HG02852 (cell line): ENCODE results near the gene VKORC1L1.
"Not testable (repeated sequence)": the region's sequence is repeated elsewhere in the genome, so short reads cannot be mapped to it uniquely, and the experiment has no call there.

Experiments
- ATAC-seq: cut with Tn5 transposase; IDR thresholded peaks from one replicate; pipeline ENCODE4 v1.9.1; 2021; ENCODE audit warnings: mild to moderate bottlenecking, moderate library complexity; ENCODE audit not compliant: unreplicated experiment

Gene VKORC1L1

DNA sequence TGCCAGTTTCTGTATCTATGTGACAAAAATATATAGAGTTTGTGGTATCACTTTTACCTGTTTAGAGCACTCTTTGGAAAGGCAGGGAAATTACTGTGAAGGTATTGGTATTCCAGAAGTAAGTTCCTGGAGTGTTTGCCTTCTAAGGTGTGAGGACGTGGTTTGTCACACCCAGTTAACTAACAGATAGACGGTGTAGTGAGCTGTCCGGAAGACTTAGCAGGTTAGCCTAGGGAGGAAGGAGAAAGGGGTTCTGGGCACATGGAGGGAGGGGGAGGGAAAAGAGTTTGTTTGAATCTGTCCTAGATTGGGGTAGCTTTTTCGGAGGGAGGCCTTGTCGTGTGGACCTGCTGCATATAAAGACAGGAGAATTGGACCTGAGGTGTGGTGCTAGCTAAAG lies 7.4 kb downstream of the VKORC1L1 start:
- not testable (repeated sequence) for ATAC-seq

DNA sequence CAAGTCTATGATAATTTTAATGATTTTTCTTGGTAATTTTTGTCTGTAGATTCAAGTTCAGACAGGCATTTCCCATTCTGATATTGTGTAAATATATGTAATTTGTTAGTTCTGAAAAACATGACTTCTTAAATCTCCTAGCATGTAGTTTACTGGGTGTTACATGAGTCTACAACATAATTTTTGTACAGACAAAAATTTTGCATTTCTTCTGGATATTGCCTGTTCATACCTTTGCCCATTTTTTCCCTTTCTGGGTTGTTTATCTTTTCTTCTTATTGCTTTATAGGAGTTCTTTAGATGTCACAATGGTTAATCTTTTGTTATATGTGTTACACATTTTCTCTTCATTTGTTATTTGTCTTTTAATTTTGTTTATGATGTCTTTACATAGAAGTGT lies 12.1 kb downstream of the VKORC1L1 start:
- ATAC-seq, result not testable (repeated sequence)

- not testable (repeated sequence) for ATAC-seq
These were observed 12.7 kb downstream of the VKORC1L1 start for GRCh38 chr7:65885533-65885932.

DNA sequence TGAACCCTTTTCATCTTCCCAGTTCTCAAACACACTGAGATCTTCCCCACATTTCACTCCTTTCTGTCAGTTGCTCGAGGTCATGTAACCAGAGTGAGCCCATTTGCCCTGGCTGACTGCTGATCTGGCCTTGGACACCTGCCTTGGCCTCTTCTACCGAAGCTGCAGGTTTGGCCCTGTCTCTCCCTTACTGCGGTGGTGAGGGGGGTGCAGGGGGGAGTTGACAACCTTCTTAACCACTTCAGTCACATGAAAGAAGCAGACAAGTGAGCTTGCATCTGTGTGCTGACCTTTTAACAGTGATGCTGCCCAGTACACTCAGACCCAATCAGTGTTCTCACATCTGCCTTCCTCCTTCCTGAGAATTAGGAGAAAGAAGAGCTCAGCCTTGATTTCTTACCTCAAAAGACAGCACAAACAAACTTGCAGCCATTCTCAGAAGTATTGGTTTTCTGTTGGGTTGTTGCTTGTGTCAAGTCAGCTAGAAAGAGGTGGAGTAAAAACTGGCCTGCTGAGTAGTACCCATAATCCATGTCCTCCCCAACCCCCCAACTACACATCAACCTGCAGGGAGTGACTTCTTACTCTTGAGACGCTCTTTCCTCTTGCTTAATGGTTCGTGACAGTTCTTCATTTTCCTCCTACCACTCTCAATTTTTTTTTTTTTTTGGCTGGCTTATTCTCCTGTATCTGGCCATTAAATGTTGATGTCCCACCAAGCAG lies 15.7 kb downstream of the VKORC1L1 start:
- ATAC-seq, result not testable (repeated sequence)

DNA sequence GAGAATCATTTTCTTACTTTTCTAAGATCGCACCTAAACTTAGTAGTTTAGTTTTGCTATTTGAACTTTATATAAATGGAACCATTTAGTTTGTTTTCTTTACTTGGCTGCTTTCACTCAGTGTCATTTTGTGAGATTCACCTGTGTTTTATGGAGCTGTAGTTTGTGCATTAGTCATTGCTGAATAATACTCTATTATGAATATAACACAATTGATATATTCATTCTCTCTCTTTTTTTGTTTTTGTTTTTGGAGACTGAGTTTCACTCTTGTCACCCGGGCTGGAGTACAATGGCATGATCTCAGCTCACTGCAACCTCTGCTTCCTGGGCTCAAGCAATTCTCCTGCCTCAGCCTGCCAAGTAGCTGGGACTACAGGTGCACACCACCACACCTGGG lies 16.8 kb downstream of the VKORC1L1 start:
- not testable (repeated sequence) for ATAC-seq

GRCh38 chr7:65892161-65892560 lies 19.3 kb downstream of the VKORC1L1 start:
- ATAC-seq, result no peak

DNA sequence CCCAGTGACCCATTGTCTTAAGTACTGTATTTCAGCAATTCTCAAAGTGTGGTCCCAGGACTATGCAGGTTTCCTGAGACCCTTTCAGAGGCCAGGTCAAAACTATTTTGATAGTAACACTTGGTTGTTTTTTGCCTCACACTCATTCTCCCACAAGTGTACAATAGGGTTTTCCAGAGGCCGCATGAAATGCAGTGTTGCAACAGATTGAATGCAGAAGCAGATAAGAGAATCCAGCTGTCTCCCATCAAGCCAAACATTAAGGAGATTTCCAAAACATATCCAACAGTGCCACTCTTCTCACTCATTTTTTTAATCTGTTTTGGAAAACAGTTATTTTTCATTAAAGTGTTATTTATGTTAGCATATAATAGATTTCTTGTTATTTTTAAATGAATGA lies 20.0 kb downstream of the VKORC1L1 start:
- no peak for ATAC-seq

- ATAC-seq, result no peak
These were observed 23.5 kb downstream of the VKORC1L1 start for GRCh38 chr7:65896279-65896870.

DNA sequence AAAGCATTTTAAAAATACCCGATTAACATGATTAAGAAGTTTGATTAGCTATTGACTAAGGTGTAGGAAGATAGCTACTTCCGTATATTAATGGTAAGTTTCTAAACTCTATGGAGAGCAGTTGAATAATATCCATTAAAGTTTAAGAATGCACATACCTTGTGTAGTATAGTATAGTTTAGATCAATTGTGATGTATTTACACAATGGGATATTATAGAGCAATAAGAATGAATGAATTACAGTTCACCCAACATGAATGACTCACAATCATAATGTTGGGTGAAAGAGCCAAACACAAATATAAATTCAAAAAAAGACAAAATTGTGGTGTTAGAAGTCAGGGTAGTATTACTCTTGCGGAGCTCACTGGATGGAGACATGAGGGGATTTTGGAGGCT lies 24.4 kb downstream of the VKORC1L1 start:
- not testable (repeated sequence) for ATAC-seq

- ATAC-seq, result peak; percentile 66
These were observed 26.0 kb downstream of the VKORC1L1 start for GRCh38 chr7:65898677-65899447.

DNA sequence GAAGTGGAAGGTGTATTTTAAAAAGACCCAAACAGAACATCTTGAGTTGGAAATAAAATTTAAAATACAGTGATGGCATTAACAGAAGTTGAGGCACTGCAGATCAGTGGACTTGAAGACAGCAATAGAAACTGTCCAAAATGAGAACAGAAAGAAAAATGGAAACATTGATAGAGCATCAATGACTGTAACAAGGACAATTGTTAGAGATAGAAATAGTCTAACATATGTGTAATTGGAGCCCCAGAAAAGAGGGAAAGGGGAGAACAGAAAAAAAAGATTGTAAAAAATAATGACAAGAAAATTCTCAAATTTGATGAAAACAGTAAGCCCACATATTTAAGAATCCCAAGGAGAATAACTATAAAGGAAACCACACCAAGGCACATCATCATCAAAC lies 29.4 kb downstream of the VKORC1L1 start:
- ATAC-seq, result no peak

DNA sequence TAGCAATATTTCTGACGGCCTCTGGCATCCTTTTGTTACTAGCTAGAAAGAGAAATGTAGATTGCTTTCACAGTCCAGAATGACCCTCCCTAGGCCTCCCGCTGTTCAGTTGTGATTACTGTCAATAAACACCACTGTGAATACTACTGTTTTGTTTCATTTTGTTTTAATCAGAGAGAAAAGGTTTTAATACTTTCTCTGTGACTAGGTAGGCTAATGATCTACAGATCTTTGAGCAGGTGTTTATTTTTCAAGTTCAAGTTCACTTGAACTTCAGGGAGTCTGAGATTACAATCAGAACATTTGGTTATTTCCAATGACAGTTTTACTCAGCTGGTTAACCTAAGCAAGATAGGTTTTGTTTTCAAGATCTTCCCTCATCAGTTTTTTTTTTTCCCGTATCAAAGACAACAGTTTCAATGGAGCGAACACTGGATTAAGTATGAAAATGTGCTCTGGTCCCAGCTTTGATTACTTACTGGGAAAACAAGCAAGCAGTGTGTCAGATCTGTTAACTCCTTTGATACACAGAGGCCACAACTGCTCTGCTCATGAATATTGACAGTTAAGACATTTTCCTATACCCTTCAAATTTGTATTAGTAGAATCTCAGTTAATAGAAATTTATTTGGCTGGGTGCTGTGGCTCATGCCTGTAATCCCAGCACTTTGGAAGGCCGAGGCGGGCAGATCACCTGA lies 34.8 kb downstream of the VKORC1L1 start:
- no peak for ATAC-seq

DNA sequence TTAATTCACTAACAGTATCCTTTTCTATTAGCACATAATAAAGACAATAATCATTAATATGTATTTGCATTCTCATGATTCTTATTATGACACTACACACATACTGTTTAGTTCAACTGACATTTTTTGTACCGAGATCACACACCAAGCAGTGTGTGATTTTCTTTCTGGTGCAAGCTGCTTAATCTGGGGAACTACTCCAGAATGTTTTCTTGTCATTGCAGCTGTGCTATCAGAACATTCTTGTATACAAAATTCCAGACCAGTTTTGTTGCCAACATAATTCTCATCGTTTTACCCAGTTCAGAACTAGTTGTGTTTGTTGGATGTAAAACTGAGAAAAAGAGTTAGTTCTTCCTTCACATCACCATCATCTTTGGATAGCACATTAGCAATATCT lies 37.4 kb downstream of the VKORC1L1 start:
- ATAC-seq, result no peak

DNA sequence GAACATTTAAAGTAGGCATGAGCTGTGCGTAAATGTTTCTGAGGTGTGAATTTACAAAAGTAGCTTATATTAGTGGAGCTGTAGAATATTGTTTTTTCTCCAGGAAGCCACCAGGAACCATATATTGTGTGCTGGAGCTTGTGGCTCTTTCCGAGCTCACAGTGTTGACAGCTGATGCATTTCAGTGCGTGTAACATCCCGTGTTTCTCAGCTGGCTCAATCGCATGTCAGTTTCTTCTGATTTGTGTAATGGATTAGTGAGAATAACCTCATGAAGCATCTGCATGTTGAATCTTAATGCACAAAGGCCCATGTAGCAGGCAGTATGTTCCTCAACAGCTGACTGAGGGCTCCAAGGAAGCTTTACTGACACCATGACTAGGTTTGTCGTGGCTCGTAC lies 39.4 kb downstream of the VKORC1L1 start:
- no peak for ATAC-seq

DNA sequence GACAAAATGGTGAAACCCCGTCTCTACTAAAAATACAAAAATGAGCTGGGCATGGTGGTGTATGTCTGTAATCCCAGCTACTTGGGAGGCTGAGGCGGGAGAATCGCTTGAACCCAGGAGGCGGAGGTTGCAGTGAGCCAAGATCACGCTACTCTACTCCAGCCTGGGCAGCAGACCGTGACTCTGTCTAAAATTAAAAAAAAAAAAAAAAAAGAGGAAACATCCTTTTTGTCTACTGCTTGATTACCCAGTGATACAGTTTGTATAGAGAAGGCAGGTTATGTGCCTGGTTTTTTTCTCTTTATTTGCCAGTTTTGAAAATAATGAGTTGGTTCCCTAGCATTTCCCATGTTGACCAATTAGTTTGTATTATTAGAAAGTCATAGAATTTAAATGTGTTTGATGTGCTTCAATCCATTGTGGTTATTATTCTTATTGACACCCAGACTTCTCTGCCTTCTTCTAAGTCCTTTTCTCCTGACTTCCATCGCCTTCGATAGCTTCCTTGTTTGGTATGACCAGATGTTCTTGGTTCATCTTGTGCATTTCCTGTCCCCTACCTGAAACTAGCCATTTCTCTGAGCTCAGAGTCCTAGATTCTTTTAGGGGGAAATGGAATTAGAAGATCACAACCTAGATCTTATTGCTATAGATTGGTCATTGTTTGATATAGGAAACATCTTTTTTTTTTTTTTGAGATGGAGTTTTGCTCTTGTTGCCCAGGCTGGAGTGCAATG lies 43.2 kb downstream of the VKORC1L1 start:
- no peak for ATAC-seq

DNA sequence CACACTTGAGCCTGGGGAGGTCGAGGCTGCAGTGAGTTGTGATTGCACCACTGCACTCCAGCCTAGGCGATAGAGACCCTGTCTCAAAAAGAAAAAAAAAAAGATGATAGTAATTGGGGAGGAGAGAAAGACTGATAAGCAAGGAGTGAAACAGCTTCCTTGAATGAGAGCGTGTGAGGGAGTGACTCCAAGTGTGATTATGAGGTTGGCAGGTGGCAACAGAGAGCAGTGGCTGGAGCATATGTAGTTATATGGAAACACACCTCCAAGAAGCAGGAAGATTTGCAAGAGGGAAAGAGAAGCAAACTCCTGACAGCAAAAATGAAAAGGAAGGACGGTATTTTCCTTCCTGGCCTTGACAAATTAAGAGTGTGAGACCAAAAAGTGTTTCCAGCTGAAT lies 50.4 kb downstream of the VKORC1L1 start:
- ATAC-seq, result no peak

DNA sequence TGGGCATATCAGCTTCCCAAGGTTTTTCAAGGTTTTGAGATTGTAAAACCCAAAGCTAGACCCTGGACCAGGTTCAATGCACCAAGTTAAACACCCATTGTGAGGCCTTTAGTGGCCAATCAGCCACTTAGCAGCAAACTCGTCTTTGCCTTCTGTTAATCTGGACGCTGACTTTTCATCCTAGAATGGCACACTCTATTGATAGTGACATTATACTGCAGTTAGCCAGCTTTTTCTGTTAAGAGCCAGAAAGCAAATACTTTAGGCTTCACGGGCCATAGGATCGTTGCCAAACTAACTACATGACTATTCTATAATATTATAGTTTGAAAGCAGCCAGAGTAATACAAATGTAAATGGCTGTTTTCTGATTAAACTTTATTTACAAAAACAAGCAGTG lies 51.3 kb downstream of the VKORC1L1 start:
- ATAC-seq, result no peak

DNA sequence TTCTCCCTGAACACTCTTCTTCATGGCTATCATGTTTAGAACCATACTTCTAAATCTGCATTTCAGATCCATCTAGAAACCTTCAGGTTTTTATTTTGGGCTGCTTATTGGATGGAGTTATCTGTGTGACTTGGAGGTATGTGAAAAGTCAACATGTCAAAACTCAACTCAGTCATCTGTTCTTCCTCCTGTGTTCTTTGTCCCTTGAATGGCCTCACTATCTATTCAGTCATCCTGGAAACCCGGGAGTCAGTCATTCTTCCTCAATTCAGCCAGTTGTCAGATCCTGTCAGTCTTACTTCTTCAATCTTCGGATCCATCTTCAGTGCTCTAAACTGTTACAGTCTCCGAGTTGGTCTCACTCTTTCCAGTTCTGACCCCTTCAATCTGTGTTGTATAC lies 52.2 kb downstream of the VKORC1L1 start:
- ATAC-seq, result no peak

- ATAC-seq, result no peak
These were observed 53.7 kb downstream of the VKORC1L1 start for GRCh38 chr7:65926588-65926987.
